GM19467 (cell line): ENCODE results near the gene POC1A.

Source experiments
- ATAC-seq: cut with Tn5 transposase; IDR thresholded peaks from one replicate; pipeline ENCODE4 v1.9.1; 2021; ENCODE audit warnings: mild to moderate bottlenecking, moderate library complexity; ENCODE audit not compliant: unreplicated experiment

POC1A gene

GRCh38 chr3:52154135-52155094 lies at the start of gene POC1A:
Gene POC1A, minus strand, starts transcription at chr3:52154423. Its CDS starts 51 bp downstream, at chr3:52154372.
- ATAC-seq: peak; percentile 79

GRCh38 chr3:52203701-52204100 lies 49.5 kb upstream of the POC1A start:
- no peak for ATAC-seq

- ATAC-seq: no peak
Observed at GRCh38 chr3:52202384-52203077, 48.3 kb upstream of the POC1A start.

- ATAC-seq: no peak
Observed at GRCh38 chr3:52200981-52201679, 46.9 kb upstream of the POC1A start.

DNA sequence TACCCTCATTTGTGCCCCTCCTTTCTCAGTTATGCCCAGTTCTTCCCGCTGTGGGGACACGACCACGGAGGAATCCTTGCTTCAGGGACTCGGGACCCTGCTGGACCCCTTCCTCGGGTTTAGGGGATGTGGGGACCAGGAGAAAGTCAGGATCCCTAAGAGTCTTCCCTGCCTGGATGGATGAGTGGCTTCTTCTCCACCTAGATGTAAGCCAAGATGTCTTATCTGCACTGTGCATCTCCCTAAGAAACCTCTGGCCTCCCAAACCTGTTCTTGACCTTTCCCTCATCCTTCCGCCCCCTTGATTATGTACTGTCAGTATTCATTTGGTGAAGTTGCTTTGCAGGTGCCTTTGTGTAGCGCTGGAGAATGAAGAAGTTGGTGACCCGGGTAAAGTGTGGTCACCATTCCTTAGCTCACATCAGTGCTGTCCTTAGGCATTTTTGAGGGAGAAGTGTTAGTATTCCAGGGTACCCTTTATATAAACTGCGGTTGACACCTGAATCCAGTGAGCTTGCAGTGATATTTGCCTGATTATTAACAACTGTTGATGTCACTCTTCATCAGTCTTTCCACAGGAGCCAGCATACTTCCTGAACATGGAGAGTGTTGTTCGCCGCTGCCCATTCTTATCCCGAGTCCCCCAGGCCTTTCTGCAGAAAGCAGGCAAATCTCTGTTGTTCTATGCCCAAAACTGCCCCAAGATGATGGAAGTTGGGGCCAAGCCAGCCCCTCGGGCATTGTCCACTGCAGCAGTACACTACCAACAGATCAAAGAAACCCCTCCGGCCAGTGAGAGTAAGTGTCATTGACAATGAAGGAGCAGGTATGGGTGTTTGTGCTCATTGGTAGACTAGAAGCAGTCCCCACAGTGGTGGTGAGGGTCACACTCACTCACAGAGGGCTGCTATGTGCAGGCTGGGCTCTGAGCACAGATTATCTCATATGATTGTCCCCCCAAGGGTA lies 44.7 kb upstream of the POC1A start:
- ATAC-seq: no peak

DNA sequence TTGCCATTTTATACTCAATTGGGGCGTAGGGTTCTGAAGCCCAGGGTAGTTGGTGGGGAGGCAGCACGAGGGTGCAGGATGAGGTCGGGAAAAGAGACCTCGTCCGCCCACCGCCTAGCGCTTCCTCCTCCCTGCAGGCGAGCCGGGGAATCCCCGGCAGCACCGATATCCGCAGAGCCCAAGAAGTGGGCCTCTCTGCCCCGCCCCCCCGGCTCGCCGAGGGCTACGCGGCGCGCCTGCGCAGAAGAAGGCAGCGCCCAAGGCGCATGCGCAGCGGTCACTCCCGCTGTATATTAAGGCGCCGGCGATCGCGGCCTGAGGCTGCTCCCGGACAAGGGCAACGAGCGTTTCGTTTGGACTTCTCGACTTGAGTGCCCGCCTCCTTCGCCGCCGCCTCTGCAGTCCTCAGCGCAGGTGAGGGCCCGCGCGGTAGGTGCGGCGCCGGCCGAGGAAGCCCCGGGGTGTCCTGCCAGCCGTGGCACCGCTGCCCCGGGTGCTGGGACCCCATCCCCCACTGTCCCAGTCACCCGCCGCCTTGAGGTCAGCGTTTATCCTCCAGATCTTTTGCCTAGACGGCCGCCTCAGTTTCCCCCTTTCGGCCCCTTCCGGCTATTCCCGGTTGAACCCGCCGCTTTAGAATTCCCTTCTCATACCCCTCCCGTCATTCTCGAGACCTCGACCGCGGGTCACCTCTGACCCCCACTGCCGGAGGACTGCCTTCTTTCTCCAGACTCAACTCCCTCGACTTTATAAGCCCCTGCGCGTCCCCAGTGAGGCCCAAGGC lies 43.8 kb upstream of the POC1A start, which contains the start of gene ALAS1:
ALAS1 (plus strand) TSS at position 319 of the 784 bp plus-strand sequence. CDS start 1,082 bp downstream, outside the sequence.
- ATAC-seq: peak; percentile 82

DNA sequence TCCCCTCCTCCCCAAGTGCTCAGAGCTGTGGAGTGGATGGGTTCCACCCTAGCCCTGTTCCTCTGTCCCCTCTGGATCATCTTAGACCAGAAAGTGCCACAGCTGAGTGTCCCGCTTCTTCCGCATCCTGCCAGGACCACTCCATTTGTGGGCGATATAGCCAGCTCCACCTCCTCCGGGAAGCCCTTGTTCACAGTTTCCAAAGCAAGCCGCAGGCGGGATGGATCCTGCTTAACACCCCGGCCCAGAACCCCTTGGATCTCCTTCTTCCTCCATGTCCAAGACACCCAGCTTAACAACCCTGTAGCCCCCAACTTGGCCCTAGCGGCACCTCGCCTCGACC lies 43.2 kb upstream of the POC1A start:
- ATAC-seq: no peak

- no peak for ATAC-seq
Observed at GRCh38 chr3:52196977-52197376, 42.8 kb upstream of the POC1A start.

GRCh38 chr3:52195823-52196331 lies 41.7 kb upstream of the POC1A start:
- no peak for ATAC-seq

DNA sequence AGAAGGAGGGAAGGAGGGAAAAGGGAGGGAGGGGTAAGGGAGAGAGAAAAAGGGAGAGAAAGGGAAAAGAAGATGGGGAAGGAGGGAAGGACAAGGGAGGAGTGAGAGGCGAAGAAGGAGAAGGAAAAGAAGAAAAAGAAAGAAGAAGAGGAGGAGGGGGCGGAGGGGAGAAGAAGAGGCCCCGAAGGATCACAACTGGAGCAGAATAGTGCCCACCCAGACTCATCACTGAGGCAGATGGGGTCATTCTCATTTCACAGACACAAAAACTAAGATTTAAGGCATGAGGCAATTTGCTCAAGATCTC lies 41.0 kb upstream of the POC1A start:
- no peak for ATAC-seq

DNA sequence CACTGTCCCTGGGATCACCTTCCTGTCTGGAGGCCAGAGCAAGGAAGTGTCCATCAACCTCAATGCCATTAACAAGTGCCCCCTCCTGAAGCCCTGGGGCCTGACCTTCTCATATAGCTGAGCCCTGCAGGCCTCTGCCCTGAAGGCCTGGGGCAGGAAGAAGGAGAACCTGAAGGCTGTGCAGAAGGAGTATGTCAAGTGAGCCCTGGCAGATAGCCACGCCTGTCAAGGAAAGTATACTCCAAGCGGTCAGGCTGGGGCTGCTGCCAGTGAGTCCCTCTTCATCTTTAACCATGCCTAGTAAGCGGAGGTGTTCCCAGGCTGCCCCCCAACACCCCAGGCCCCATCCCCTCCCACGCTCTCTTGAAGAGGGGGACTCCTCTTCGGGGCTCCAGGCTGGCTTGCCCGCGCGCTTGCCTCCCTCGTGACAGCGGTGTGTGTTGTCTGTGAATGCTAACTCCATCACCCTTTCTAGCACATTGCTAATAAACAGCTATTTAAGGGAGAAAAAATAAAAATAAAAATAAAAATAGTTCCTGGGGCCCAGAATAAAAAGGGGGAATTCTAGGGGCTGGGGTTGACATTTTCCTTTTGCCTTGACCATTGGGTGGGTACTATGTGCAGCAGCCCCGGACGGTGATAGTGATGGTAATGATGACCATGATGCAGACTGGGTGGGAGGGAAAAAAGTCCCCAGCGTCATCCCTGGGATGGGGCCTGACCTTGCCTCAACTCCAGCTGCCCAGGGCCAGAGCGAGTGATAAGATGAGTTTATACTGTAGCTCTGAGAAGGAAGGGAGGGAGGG lies 40.5 kb upstream of the POC1A start:
- ATAC-seq: no peak

DNA sequence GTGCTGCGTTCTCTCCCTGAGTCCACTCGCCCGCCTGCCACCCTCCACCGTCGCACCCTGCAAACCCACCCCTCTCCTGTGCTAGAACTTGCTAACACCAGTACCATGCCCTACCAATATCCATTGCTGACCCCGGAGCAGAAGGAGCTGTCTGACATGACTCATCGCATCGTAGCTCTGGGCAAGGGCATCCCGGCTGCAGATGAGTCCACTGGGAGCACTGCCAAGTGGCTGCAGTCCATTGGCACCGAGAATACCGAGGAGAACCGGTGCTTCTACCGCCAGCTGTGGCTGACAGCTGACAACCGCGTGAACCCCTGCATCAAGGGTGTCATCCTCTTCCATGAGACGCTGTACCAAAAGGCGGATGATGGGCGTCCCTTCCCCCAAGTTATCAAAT lies 38.8 kb upstream of the POC1A start:
- ATAC-seq: no peak

GRCh38 chr3:52191663-52192062 lies 37.4 kb upstream of the POC1A start:
- ATAC-seq: no peak

DNA sequence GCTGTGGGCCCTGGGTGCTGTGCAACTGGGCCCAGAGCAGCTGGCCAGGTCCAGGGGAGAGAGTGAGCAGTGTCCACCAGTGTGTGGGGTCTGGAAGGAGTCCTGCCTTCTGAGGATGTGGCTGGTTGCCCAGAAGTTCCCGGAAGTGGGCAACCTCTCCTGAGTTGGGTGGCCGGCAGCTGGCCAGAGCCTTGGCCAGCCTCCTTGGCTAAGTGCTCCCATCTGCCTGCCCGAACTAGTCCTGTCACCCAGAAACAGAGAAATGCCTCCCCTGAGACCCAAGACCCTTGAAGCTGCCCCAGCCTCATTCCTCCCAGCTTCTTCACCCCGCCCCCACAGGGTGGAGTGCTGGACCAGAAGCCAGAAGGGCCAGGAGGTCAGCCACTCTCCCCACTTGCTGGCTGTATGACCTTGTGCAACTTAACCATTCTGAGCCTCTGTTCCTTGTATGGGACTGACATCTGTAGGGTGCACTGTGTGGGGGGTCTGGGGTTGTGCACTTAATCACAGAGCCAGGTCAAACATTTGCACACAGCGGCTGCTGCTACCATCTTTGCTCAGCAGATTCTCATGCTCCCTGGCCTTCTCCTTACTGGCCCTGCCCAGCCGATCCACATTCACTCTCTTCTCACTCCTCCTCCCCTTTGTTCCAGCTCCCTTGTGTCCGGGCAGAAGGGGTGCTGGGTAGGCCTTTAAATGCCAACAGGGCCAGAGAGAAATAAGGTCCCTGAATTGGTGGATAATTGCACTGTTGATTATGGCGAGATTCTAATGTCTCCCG lies 36.3 kb upstream of the POC1A start:
- no peak for ATAC-seq

- no peak for ATAC-seq
Observed at GRCh38 chr3:52188556-52188955, 34.3 kb upstream of the POC1A start.

- no peak for ATAC-seq
Observed at GRCh38 chr3:52186729-52187128, 32.5 kb upstream of the POC1A start.

GRCh38 chr3:52185837-52186236 lies 31.6 kb upstream of the POC1A start:
- ATAC-seq: no peak

DNA sequence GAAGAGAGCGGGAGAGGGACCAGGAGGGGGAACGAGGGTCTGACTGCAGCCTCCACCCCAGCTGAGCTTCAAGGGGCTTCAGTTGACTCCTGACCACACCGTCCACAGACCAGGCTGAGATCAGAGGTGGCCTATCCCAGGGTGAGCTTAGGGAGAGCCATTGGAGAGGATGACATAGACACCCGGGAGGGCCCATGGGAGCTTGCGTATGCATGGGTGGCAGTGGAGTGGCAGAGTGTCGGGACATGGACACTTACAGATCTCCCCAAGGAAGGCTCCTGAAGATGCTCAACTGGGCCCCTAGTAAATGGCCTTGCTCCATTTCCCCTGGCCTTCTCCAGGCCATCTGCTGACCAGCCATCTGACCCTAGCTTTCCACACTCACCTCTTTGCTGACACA lies 31.1 kb upstream of the POC1A start:
- ATAC-seq: no peak
